IPS-20b (cell line): ENCODE data around the gene BRD9.

Experiments
- H3K27ac ChIP-seq: one replicate; pipeline ENCODE4 v1.5.1; 2013; ENCODE audit warnings: low read length
- H3K27me3 ChIP-seq: 2 replicates; pipeline ENCODE4 v1.6.1; 2013; ENCODE audit warnings: mild to moderate bottlenecking, low read length, inconsistent platforms; ENCODE audit not compliant: insufficient read depth
- H3K36me3 ChIP-seq: 2 replicates; pipeline ENCODE4 v1.6.1; 2013; ENCODE audit warnings: low read depth, mild to moderate bottlenecking, inconsistent platforms, low read length, moderate library complexity; ENCODE audit not compliant: insufficient read depth
- H3K4me1 ChIP-seq: 2 replicates; pipeline ENCODE4 v1.6.1; 2013; ENCODE audit warnings: mild to moderate bottlenecking, control low read depth, inconsistent platforms, low read length, moderate library complexity; ENCODE audit not compliant: insufficient read depth
- H3K4me3 ChIP-seq: 2 replicates; pipeline ENCODE4 v1.5.1; 2013; ENCODE audit warnings: mild to moderate bottlenecking, low read length, inconsistent platforms
- H3K9ac ChIP-seq: 2 replicates; pipeline ENCODE4 v1.6.1; 2013; ENCODE audit warnings: low read depth, mild to moderate bottlenecking, inconsistent platforms, low read length, moderate library complexity
- H3K9me3 ChIP-seq: 2 replicates; pipeline ENCODE4 v1.6.1; 2013; ENCODE audit warnings: mild to moderate bottlenecking, low read depth, low read length, inconsistent platforms; ENCODE audit not compliant: insufficient read depth

BRD9 gene

DNA sequence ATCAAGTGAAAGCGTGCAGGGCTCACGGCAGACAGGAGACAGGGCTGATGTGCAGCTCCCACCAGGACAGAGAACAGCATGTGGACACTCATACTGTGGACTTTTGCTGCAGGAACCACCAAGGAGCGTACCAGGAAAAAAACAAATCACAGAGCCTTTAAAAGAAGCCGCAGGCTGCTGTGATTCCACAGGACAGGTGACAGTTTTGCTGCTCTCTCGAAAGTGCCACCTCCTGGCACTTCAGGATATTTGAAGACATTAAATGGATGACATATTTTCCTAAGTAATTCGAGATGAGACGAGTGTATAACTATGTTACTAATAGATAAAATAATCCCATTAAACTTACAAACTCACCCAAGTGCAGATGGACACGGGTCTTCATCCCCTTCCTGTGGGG lies 71.1 kb downstream of the BRD9 start:
- no peak overlapping the region for H3K9ac ChIP-seq
- no peaks in the 10 kb centered on the region for H3K9me3 ChIP-seq
- peaks cover 4% of the 10 kb centered on the region; the same call in 1 of the 2 replicates for H3K36me3 ChIP-seq
- H3K4me1 ChIP-seq = no peaks in the 10 kb centered on the region
- H3K27ac ChIP-seq = no peak overlapping the region
- H3K4me3 ChIP-seq = no peak overlapping the region
- no peaks in the 10 kb centered on the region for H3K27me3 ChIP-seq

- H3K9ac ChIP-seq = no peak overlapping the region
- H3K27ac ChIP-seq = no peak overlapping the region
- H3K4me3 ChIP-seq = no peak overlapping the region
- no peaks in the 10 kb centered on the region for H3K4me1 ChIP-seq
- no peaks in the 10 kb centered on the region for H3K27me3 ChIP-seq
- no peaks in the 10 kb centered on the region for H3K9me3 ChIP-seq
- H3K36me3 ChIP-seq = peaks cover 8% of the 10 kb centered on the region; the same call in 1 of the 2 replicates
Measured at GRCh38 chr5:820245-820644, 72.4 kb downstream of the BRD9 start.

DNA sequence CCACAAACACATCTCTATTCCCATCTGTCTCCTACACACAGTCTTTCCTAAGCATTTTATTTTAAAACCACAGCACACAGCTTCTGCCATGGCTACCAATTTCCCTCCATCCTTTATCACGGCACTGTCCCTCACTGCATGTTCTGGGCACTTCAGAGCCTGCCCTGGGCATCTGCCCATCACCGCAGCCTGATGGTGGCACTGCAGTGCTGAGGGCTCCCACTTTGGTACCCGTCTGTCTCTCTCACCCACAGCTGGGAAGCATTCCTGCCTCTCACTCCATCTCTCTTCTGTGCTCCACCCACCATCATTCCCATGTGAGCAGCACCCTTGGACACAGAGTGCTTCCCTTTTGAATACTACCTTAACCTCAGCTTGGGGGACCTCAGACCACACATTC lies 73.5 kb downstream of the BRD9 start:
- no peak overlapping the region for H3K27ac ChIP-seq
- H3K4me1 ChIP-seq = no peaks in the 10 kb centered on the region
- no peak overlapping the region for H3K9ac ChIP-seq
- H3K36me3 ChIP-seq = peaks cover 8% of the 10 kb centered on the region; the same call in 1 of the 2 replicates
- no peaks in the 10 kb centered on the region for H3K9me3 ChIP-seq
- H3K4me3 ChIP-seq = no peak overlapping the region
- H3K27me3 ChIP-seq = no peaks in the 10 kb centered on the region

GRCh38 chr5:816176-816575 lies 76.4 kb downstream of the BRD9 start:
- Histone ChIP-seq H3K27me3 (no peaks in the 10 kb centered on the region), H3K36me3 (peaks cover 4% of the 10 kb centered on the region; the same call in 1 of the 2 replicates), H3K4me1 (no peaks in the 10 kb centered on the region), H3K9me3 (no peaks in the 10 kb centered on the region), H3K9ac (no peak overlapping the region), H3K4me3 (no peak overlapping the region), H3K27ac (no peak overlapping the region)

- Histone ChIP-seq H3K27ac (no peak overlapping the region), H3K4me3 (no peak overlapping the region), H3K4me1 (no peaks in the 10 kb centered on the region), H3K36me3 (peaks cover 4% of the 10 kb centered on the region; the same call in 1 of the 2 replicates), H3K27me3 (no peaks in the 10 kb centered on the region), H3K9me3 (no peaks in the 10 kb centered on the region), H3K9ac (no peak overlapping the region)
Measured at GRCh38 chr5:815449-815848, 77.2 kb downstream of the BRD9 start.
